K562 (cell line): ENCODE results near the gene GTPBP2. TPM values are rescaled to one million over a fixed set of nuclear protein-coding genes. Genes with fewer than 3 reads are reported as not detected.

Experiments
- CC2D1A ChIP-seq: fragments of 450-650 bp; IDR thresholded peaks from 2 replicates; pipeline ENCODE4 v1.6.1; 2017; ENCODE audit warnings: mild to moderate bottlenecking
- GABPB2 ChIP-seq: fragments of 250-450 bp; sonication (Bioruptor Pico); conservative IDR thresholded peaks from 2 replicates; pipeline ENCODE4 v1.5.1; 2021; ENCODE audit warnings: mild to moderate bottlenecking
- HNRNPH1 ChIP-seq: fragments of 200-400 bp; formaldehyde crosslinking; optimal IDR thresholded peaks from 2 replicates; pipeline ENCODE3; 2017; ENCODE audit warnings: low read depth, mild to moderate bottlenecking, low read length, moderate library complexity
- HSF4 ChIP-seq: fragments of 250-450 bp; sonication (Bioruptor Pico); IDR thresholded peaks from 2 replicates; pipeline ENCODE4 v2.1.2; 2022; ENCODE audit warnings: mild to moderate bottlenecking, moderate library complexity, borderline replicate concordance
- MEF2D ChIP-seq: conservative IDR thresholded peaks from 2 replicates; pipeline ENCODE4 v1.6.1; 2016; ENCODE audit warnings: low read depth, missing genetic modification characterization, missing compliant biosample characterization
- NRF1 ChIP-seq, 2 experiments: fragments of 450-650 bp; IDR thresholded peaks in 1 of 2; conservative IDR thresholded peaks in 1 of 2; 2 replicates each; pipeline ENCODE4 v1.6.1; 2014; ENCODE audit warnings: mild to moderate bottlenecking in 2 of 2
- SETDB1 ChIP-seq: IDR thresholded peaks from one replicate; pipeline ENCODE4 v1.6.1; 2012; ENCODE audit warnings: low read length, control low read depth, inconsistent platforms
- SMAD4 ChIP-seq: fragments of 250-450 bp; sonication (Bioruptor Pico); conservative IDR thresholded peaks from 2 replicates; pipeline ENCODE4 v1.8.0; 2021; ENCODE audit warnings: inconsistent platforms, mild to moderate bottlenecking, moderate library complexity
- SMARCC2 ChIP-seq: fragments of 450-650 bp; IDR thresholded peaks from 2 replicates; pipeline ENCODE4 v1.6.1; 2017; ENCODE audit warnings: antibody characterized with exemption, moderate library complexity, mild to moderate bottlenecking, low read depth
- SP1 ChIP-seq: sonication (generic); formaldehyde crosslinking; IDR thresholded peaks from 2 replicates; pipeline ENCODE4 v1.8.1; 2022; ENCODE audit warnings: mild to moderate bottlenecking, missing genetic modification reagents
- TAF9B ChIP-seq: fragments of 450-650 bp; IDR thresholded peaks from 2 replicates; pipeline ENCODE4 v1.6.1; 2018; ENCODE audit warnings: mild to moderate bottlenecking; ENCODE audit not compliant: partially characterized antibody
- ZBTB8A ChIP-seq: fragments of 450-650 bp; IDR thresholded peaks from 2 replicates; pipeline ENCODE4 v1.6.1; 2018; ENCODE audit warnings: mild to moderate bottlenecking, moderate library complexity; ENCODE audit not compliant: partially characterized antibody
- ZNF408 ChIP-seq: fragments of 250-450 bp; sonication (Bioruptor Pico); IDR thresholded peaks from 2 replicates; pipeline ENCODE4 v1.4.0; 2020; ENCODE audit warnings: low read depth, mild to moderate bottlenecking, moderate library complexity
- ZNF79 ChIP-seq: fragments of 250-450 bp; sonication (Bioruptor Pico); IDR thresholded peaks from 2 replicates; pipeline ENCODE4 v1.4.0; 2020; ENCODE audit warnings: low read depth, mild to moderate bottlenecking, moderate library complexity
- polyA plus RNA-seq, 8 experiments: library from polyadenylated mRNA; depleted of rRNA in 4 of 8; stranded (reverse) in 5 of 8; unstranded in 3 of 8; fragments of >200 nt; fragmentation: Nextera tagmentation in 2 of 8; fragmentation: Illumina TruSeq in 1 of 8; extraction: Ambion mirVana in 2 of 8; extraction: Trizol in 1 of 8; gene quantifications; 2 replicates each; pipeline versions ENCODE4 v1.2.1 to v1.2.3, GENCODE V29; 2011 to 2014; ENCODE audit warnings: inconsistent platforms in 1 of 8, missing spikeins in 1 of 8
- total RNA-seq, 7 experiments: library from RNA; depleted of rRNA in 6 of 7; stranded (reverse); fragments of >200 nt in 6 of 7; fragmentation: Illumina TruSeq in 2 of 7; extraction: Trizol in 2 of 7; gene quantifications; 2 replicates each; pipeline versions ENCODE4 v1.2.1 to v1.2.3, GENCODE V29; 2011 to 2021; ENCODE audit warnings: low replicate concordance in 1 of 7
- TF ChIP-seq, protein P1 (sequence below), 2 experiments: fragments of 200-800 bp in 1 of 2; sonication (Bioruptor generic) in 1 of 2; sonication (generic) in 1 of 2; formaldehyde crosslinking in 1 of 2; IDR thresholded peaks in 1 of 2; conservative IDR thresholded peaks in 1 of 2; 2 replicates each; pipeline versions ENCODE4 v1.5.0 to v1.6.1; 2016 to 2020; ENCODE audit warnings: missing compliant biosample characterization in 1 of 2, missing genetic modification characterization in 1 of 2, missing genetic modification reagents in 1 of 2
- TF ChIP-seq, protein P2 (sequence below): fragments of 450-650 bp; formaldehyde crosslinking; conservative IDR thresholded peaks from 2 replicates; pipeline ENCODE4 v1.4.0; 2022; ENCODE audit warnings: mild to moderate bottlenecking, missing genetic modification characterization
- TF ChIP-seq, protein P3 (sequence below): fragments of 250-450 bp; sonication (Bioruptor Pico); IDR thresholded peaks from 2 replicates; pipeline ENCODE4 v1.8.0; 2022; ENCODE audit warnings: inconsistent platforms, mild to moderate bottlenecking, moderate library complexity, borderline replicate concordance
- TF ChIP-seq, protein P4 (sequence below): fragments of 450-650 bp; formaldehyde crosslinking; IDR thresholded peaks from 2 replicates; pipeline ENCODE4 v1.4.0; 2020; ENCODE audit warnings: mild to moderate bottlenecking, moderate library complexity
- TF ChIP-seq, protein P5 (sequence below): fragments of 450-650 bp; formaldehyde crosslinking; IDR thresholded peaks from 2 replicates; pipeline ENCODE4 v1.4.0; 2020; ENCODE audit warnings: mild to moderate bottlenecking, moderate library complexity

Gene GTPBP2
- total and polyA plus RNA-seq, 9 of the 15 experiments (the other 6 are each of a cell fraction or from before 2014, with no cell fraction given): 48.4 to 196 (median 111) TPM

DNA sequence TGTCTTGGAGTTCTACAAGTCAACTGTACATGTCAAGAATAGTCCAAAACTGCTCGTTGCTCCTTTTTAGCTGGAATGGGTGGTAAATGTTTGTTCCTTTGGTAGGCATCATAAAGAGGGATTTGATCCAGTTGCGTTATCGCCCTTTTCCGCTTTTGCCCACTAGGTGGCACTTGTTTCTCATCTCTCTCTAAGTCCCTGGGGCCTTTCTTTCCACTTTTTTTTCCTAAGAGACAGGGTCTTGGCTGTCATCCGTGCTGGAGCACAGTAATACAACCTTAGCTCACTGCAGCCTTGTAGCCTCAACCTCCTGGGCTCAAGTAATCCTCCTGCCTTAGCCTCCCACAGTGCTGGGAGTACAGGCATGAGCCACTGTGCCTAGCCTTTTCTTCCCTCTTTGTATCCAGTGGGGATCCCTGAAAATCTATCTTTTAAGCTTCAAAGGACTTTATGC is 20.7 kb downstream of the GTPBP2 start (continued):
- TF ChIP-seq, protein P1, sequence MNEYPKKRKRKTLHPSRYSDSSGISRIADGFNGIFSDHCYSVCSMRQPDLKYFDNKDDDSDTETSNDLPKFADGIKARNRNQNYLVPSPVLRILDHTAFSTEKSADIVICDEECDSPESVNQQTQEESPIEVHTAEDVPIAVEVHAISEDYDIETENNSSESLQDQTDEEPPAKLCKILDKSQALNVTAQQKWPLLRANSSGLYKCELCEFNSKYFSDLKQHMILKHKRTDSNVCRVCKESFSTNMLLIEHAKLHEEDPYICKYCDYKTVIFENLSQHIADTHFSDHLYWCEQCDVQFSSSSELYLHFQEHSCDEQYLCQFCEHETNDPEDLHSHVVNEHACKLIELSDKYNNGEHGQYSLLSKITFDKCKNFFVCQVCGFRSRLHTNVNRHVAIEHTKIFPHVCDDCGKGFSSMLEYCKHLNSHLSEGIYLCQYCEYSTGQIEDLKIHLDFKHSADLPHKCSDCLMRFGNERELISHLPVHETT (CRISPR knock-in tag; conservative IDR thresholded peaks at IDR 0.05 in 1 of 2, IDR thresholded peaks at IDR 0.05 in 1 of 2): no peak
- TF ChIP-seq MEF2D (no peak), CC2D1A (peak; percentile 56; the same call in 1 of the 2 replicates), ZBTB8A (no peak), ZNF79 (CRISPR knock-in tag) (no peak), GABPB2 (CRISPR knock-in tag) (no peak), SMARCC2 (no peak), NRF1 (conservative IDR thresholded peaks at IDR 0.05 in 1 of 2, IDR thresholded peaks at IDR 0.05 in 1 of 2) (no peak; a peak in 1 of 4 replicates), TAF9B (no peak), HSF4 (CRISPR knock-in tag) (no peak), HNRNPH1 (no peak), ZNF408 (CRISPR knock-in tag) (no peak), SMAD4 (0 out of 2 replicates have a peak, but pooled peaks have one; percentile 22), SP1 (CRISPR knock-in tag) (peak; percentile 60; the same call in 1 of the 2 replicates), SETDB1 (no peak)
- TF ChIP-seq, protein P2, sequence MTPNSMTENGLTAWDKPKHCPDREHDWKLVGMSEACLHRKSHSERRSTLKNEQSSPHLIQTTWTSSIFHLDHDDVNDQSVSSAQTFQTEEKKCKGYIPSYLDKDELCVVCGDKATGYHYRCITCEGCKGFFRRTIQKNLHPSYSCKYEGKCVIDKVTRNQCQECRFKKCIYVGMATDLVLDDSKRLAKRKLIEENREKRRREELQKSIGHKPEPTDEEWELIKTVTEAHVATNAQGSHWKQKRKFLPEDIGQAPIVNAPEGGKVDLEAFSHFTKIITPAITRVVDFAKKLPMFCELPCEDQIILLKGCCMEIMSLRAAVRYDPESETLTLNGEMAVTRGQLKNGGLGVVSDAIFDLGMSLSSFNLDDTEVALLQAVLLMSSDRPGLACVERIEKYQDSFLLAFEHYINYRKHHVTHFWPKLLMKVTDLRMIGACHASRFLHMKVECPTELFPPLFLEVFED (CRISPR knock-in tag): 0 out of 2 replicates have a peak, but pooled peaks have one; percentile 14
- TF ChIP-seq, protein P3, sequence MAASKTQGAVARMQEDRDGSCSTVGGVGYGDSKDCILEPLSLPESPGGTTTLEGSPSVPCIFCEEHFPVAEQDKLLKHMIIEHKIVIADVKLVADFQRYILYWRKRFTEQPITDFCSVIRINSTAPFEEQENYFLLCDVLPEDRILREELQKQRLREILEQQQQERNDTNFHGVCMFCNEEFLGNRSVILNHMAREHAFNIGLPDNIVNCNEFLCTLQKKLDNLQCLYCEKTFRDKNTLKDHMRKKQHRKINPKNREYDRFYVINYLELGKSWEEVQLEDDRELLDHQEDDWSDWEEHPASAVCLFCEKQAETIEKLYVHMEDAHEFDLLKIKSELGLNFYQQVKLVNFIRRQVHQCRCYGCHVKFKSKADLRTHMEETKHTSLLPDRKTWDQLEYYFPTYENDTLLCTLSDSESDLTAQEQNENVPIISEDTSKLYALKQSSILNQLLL (CRISPR knock-in tag): no peak
- TF ChIP-seq, protein P4, sequence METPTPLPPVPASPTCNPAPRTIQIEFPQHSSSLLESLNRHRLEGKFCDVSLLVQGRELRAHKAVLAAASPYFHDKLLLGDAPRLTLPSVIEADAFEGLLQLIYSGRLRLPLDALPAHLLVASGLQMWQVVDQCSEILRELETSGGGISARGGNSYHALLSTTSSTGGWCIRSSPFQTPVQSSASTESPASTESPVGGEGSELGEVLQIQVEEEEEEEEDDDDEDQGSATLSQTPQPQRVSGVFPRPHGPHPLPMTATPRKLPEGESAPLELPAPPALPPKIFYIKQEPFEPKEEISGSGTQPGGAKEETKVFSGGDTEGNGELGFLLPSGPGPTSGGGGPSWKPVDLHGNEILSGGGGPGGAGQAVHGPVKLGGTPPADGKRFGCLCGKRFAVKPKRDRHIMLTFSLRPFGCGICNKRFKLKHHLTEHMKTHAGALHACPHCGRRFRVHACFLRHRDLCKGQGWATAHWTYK (CRISPR knock-in tag): peak; percentile 40; the same call in 1 of the 2 replicates
- TF ChIP-seq, protein P5, sequence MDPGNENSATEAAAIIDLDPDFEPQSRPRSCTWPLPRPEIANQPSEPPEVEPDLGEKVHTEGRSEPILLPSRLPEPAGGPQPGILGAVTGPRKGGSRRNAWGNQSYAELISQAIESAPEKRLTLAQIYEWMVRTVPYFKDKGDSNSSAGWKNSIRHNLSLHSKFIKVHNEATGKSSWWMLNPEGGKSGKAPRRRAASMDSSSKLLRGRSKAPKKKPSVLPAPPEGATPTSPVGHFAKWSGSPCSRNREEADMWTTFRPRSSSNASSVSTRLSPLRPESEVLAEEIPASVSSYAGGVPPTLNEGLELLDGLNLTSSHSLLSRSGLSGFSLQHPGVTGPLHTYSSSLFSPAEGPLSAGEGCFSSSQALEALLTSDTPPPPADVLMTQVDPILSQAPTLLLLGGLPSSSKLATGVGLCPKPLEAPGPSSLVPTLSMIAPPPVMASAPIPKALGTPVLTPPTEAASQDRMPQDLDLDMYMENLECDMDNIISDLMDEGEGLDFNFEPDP (CRISPR knock-in tag): no peak
